SK-N-SH treated with all-trans-retinoic acid at 6 μM for 48 hours (cell line): ENCODE results near the gene HIPK1.

ENCODE experiments used
- BACH2 ChIP-seq: fragments of 250-450 bp; sonication (Bioruptor Pico); IDR thresholded peaks from 2 replicates; pipeline ENCODE4 v1.9.0; 2021; ENCODE audit warnings: mild to moderate bottlenecking, borderline replicate concordance
- CREB5 ChIP-seq: fragments of 250-450 bp; sonication (Bioruptor Pico); IDR thresholded peaks from 2 replicates; pipeline ENCODE4 v1.5.1; 2020; ENCODE audit warnings: low read depth, mild to moderate bottlenecking, moderate library complexity
- CSDC2 ChIP-seq: fragments of 250-450 bp; sonication (Bioruptor Pico); IDR thresholded peaks from 2 replicates; pipeline ENCODE4 v1.5.0; 2020; ENCODE audit warnings: mild to moderate bottlenecking, moderate library complexity
- GLIS3 ChIP-seq: fragments of 250-450 bp; sonication (Bioruptor Pico); IDR thresholded peaks from 2 replicates; pipeline ENCODE4 v1.5.0; 2020; ENCODE audit warnings: mild to moderate bottlenecking, moderate library complexity
- TOX ChIP-seq: fragments of 250-450 bp; sonication (Bioruptor Pico); IDR thresholded peaks from 2 replicates; pipeline ENCODE4 v1.8.0; 2021; ENCODE audit warnings: mild to moderate bottlenecking, moderate library complexity, borderline replicate concordance
- ZNF8 ChIP-seq: fragments of 450-650 bp; formaldehyde crosslinking; IDR thresholded peaks from 2 replicates; pipeline ENCODE4 v1.5.0; 2020; ENCODE audit warnings: mild to moderate bottlenecking, moderate library complexity

GRCh38 chr1:113975211-113975895 lies 46.2 kb downstream of the HIPK1 start:
- TF ChIP-seq BACH2 (CRISPR knock-in tag) (no peak), CREB5 (no peak), GLIS3 (CRISPR knock-in tag) (no peak), ZNF8 (no peak), CSDC2 (CRISPR knock-in tag) (no peak), TOX (CRISPR knock-in tag) (no peak)
